Measurements from ENCODE around the gene RPL37. TPM values are rescaled to one million over a fixed set of nuclear protein-coding genes. Genes with fewer than 3 reads are reported as not detected.
"Not testable (repeated sequence)": the region's sequence is repeated elsewhere in the genome, so short reads cannot be mapped to it uniquely, and the experiment has no call there.

Gene RPL37
- polyA plus RNA-seq, 1 experiment: 1,752 TPM

DNA sequence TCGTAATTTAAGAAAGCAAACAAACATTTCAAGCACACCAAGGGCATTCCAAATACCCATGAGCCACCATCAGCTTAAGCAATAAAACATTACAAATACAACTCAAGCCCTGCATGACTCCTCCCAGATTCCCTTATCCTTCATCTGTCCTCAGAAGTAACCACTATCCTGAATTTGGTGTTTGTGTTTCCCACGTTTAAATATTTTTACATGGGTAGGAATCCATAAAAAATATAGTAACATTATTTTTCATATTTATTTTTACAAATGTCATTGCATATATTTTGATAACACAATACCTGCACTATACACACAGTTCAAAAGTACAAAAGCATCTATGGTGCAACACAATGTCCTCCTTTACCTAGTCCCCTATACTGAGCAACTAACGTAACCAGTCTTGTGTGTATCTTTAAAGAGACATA is 43.3 kb downstream of the RPL37 start:
- ChIA-PET CTCF (interaction anchor here (0.9 kb wide), 1 partner anchor 44 kb away, joined by 3 read pairs; the partner anchor contains the start of gene RPL37), POLR2A (interaction anchor here (0.6 kb wide), 1 partner anchor 51 kb away, joined by 3 read pairs; no protein-coding TSS in a partner anchor)
- no peak for DNase-seq (ENCODE audit: low read depth)
- Histone ChIP-seq H3K27me3 (ENCODE audit: control insufficient read depth, insufficient read depth, low read length) (no peaks in the 10 kb centered on the region), H3K36me3 (ENCODE audit: control insufficient read depth, insufficient read depth, low read length) (no peaks in the 10 kb centered on the region), H3K4me3 (ENCODE audit: low read depth, low read length) (no peak overlapping the region)
- TF ChIP-seq, protein P1, sequence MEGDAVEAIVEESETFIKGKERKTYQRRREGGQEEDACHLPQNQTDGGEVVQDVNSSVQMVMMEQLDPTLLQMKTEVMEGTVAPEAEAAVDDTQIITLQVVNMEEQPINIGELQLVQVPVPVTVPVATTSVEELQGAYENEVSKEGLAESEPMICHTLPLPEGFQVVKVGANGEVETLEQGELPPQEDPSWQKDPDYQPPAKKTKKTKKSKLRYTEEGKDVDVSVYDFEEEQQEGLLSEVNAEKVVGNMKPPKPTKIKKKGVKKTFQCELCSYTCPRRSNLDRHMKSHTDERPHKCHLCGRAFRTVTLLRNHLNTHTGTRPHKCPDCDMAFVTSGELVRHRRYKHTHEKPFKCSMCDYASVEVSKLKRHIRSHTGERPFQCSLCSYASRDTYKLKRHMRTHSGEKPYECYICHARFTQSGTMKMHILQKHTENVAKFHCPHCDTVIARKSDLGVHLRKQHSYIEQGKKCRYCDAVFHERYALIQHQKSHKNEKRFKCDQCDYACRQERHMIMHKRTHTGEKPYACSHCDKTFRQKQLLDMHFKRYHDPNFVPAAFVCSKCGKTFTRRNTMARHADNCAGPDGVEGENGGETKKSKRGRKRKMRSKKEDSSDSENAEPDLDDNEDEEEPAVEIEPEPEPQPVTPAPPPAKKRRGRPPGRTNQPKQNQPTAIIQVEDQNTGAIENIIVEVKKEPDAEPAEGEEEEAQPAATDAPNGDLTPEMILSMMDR (IDR thresholded peaks at IDR 0.05; ENCODE audit: insufficient read depth, low read depth, low read length): no peak

DNA sequence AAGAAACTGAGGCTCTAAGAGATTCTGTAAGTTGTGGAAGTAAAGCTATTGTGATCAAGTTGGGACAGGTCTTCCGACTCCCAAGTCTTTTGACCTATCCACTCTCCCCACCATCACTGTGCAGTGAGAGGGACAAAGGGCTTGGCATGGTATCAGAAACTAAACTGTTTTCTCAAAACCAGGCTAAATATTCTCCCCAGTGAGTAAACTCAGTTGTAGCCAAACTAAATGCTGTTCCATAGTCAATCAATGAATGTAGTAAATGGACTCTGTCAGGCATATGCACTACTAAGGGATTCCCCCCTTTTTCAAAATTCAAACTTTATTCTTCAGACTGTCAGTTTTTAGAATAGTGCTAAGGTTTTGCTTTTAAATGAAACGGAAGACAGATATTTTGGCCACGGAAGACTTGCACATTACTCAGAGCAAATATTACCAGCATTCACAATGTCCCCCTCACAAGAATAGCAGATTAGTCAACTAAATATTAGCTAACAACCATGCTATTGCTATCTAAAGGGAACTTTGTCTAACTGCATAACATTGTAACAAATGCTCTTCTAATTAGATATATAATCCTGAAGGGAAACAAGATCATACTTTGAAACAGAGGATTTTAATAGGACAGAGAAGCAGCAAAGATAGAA is 44.0 kb downstream of the RPL37 start:
- Histone ChIP-seq H3K27me3 (ENCODE audit: control insufficient read depth, insufficient read depth, low read length) (no peaks in the 10 kb centered on the region), H3K36me3 (ENCODE audit: control insufficient read depth, insufficient read depth, low read length) (no peaks in the 10 kb centered on the region), H3K4me3 (ENCODE audit: low read depth, low read length) (no peak overlapping the region)
- no peak for DNase-seq (ENCODE audit: low read depth)
- ChIA-PET POLR2A (no interaction called here), CTCF (interaction anchor here (0.9 kb wide), 1 partner anchor 44 kb away, joined by 3 read pairs; the partner anchor contains the start of gene RPL37)
- TF ChIP-seq, protein P1 (IDR thresholded peaks at IDR 0.05; ENCODE audit: insufficient read depth, low read depth, low read length): no peak

DNA sequence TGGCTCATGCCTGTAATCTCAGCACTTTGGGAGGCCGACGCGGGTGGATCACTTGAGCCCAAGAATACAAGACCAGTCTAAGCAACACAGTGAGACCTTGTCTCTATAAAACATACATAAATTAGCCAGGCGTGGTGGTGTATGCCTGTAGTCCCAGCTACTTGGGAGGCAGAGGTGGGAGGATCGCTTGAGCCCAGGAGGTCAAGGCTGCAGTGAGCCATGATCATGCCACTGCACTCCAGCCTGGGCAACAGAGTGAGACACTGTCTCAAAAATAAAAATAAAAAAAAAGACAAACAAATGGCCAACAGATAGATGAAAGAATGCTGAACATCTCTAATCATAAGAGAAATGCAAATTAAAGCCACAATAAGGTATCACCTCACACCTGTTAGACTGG is 46.1 kb downstream of the RPL37 start:
- H3K27me3 ChIP-seq (ENCODE audit: control insufficient read depth, insufficient read depth, low read length); DNase-seq (ENCODE audit: low read depth); H3K4me3 ChIP-seq (ENCODE audit: low read depth, low read length); CTCF ChIA-PET; H3K36me3 ChIP-seq (ENCODE audit: control insufficient read depth, insufficient read depth, low read length); POLR2A ChIA-PET: not testable (repeated sequence)

DNA sequence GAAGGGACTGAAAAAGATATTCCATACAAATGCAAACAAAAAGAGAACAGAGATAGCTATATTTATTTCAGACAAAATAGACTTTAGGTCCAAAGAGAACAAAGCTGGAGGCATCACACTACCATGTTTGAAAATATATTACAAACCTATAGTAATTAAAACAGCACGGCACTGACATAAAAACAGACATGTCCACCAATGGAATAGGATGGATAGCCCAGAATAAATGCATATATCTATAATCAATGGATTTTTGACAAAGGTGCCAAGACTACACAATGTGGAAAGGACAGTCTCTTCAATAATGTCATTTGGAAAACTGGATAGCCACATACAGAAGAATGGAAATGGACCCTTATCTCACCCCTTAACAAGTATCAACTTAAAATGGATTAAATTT is 47.0 kb downstream of the RPL37 start:
- TF ChIP-seq, protein P1 (IDR thresholded peaks at IDR 0.05; ENCODE audit: insufficient read depth, low read depth, low read length): no peak
- POLR2A ChIA-PET: no interaction called here
- CTCF ChIA-PET: interaction anchor here (0.9 kb wide), 1 partner anchor 33 kb away, joined by 3 read pairs; the partner anchor contains the start of gene TTC33
- H3K4me3 ChIP-seq (ENCODE audit: low read depth, low read length): no peak overlapping the region
- DNase-seq (ENCODE audit: low read depth): no peak
- no peaks in the 10 kb centered on the region for H3K36me3 ChIP-seq (ENCODE audit: control insufficient read depth, insufficient read depth, low read length)
- H3K27me3 ChIP-seq (ENCODE audit: control insufficient read depth, insufficient read depth, low read length): no peaks in the 10 kb centered on the region

DNA sequence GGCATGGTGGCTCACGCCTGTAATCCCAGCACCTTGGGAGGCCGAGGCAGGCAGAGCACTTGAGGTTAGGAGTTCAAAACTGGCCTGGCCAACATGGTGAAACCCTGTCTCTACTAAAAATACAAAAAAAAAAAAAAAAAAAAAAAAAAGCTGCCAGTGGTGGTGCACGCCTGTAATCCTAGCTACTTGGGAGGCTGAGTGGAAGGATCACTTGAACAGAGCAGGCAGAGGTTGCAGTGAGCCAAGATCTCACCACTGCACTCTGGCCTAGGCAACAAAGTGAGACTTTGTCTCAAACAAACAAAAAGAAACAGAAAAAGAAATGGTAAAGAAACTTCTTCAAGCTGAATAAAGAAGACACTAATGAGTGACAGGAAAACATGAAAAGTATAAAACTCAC is 48.4 kb downstream of the RPL37 start:
- H3K36me3 ChIP-seq (ENCODE audit: control insufficient read depth, insufficient read depth, low read length); H3K4me3 ChIP-seq (ENCODE audit: low read depth, low read length); POLR2A ChIA-PET; DNase-seq (ENCODE audit: low read depth); H3K27me3 ChIP-seq (ENCODE audit: control insufficient read depth, insufficient read depth, low read length): not testable (repeated sequence)
- CTCF ChIA-PET: interaction anchor here (0.8 to 1.3 kb wide), 2 partner anchors 9 to 11 kb away, joined by 3 to 4 read pairs; partner anchors contain the start of gene PRKAA1

DNA sequence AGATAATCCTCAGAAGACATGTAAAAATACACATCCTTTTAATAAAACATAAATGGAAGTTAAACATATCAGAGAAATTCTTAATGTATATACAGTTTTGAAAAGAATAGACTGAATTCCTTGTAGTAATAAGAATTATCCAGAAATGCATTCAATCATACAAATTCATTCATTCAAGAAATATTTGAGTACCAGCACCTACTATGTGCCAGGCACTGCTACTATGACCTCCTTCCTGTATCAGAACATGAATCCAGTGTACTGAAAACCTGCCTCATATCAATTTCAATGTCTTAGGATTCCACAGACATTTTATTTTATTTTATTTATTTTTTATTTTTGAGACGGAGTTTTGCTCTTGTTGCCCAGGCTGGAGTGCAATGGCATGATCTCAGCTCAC is 50.1 kb downstream of the RPL37 start:
- ChIA-PET CTCF (no interaction called here), POLR2A (interaction anchor here (0.6 kb wide), 1 partner anchor 15 kb away, joined by 3 read pairs; no protein-coding TSS in a partner anchor)
- no peak for DNase-seq (ENCODE audit: low read depth)
- Histone ChIP-seq H3K27me3 (ENCODE audit: control insufficient read depth, insufficient read depth, low read length) (no peaks in the 10 kb centered on the region), H3K4me3 (ENCODE audit: low read depth, low read length) (no peak overlapping the region), H3K36me3 (ENCODE audit: control insufficient read depth, insufficient read depth, low read length) (no peaks in the 10 kb centered on the region)
- TF ChIP-seq, protein P1 (IDR thresholded peaks at IDR 0.05; ENCODE audit: insufficient read depth, low read depth, low read length): no peak
